IMR-90 (cell line): ENCODE data around the gene PROKR2.

Experiments used
- POLR2A ChIP-seq: IDR thresholded peaks from 2 replicates; pipeline ENCODE4 v1.6.1; 2012; ENCODE audit warnings: mild to moderate bottlenecking, low read depth, low read length
- TF ChIP-seq, protein P1 (sequence below): conservative IDR thresholded peaks from 2 replicates; pipeline ENCODE4 v1.5.1; 2012; ENCODE audit warnings: mild to moderate bottlenecking, low read depth, low read length, improper control_type of control experiment

DNA sequence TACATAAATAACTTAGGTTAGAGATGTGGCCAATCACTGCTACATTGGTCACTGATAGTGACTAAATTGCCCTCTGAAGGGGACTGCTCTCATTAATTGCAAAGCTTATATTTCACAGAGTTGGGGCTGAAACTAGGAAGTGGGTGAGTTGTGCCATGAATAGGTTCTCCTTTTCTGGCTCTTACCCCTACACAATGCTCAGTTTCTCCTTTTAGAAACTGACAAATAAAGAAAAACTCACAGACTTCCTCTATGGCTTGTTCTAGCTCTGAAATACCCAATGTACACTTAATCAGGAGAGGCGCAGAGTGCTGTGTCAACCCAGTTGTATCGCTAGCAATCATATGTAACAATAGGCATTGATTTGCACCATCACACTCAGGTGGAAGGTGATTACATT, 41.2 kb upstream of the PROKR2 start:
- TF ChIP-seq, protein P1, sequence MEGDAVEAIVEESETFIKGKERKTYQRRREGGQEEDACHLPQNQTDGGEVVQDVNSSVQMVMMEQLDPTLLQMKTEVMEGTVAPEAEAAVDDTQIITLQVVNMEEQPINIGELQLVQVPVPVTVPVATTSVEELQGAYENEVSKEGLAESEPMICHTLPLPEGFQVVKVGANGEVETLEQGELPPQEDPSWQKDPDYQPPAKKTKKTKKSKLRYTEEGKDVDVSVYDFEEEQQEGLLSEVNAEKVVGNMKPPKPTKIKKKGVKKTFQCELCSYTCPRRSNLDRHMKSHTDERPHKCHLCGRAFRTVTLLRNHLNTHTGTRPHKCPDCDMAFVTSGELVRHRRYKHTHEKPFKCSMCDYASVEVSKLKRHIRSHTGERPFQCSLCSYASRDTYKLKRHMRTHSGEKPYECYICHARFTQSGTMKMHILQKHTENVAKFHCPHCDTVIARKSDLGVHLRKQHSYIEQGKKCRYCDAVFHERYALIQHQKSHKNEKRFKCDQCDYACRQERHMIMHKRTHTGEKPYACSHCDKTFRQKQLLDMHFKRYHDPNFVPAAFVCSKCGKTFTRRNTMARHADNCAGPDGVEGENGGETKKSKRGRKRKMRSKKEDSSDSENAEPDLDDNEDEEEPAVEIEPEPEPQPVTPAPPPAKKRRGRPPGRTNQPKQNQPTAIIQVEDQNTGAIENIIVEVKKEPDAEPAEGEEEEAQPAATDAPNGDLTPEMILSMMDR = no peak
- no peak for TF ChIP-seq POLR2A
